Left ventricle myocardium inferior (tissue), 1 donor: ENCODE measurements around the gene TRAF1. TPM values are rescaled to one million over a fixed set of nuclear protein-coding genes. Genes with fewer than 3 reads are reported as not detected.
"Not testable (repeated sequence)": the region's sequence is repeated elsewhere in the genome, so short reads cannot be mapped to it uniquely, and the experiment has no call there.

Experiments
- DNase-seq: peaks from one replicate; pipeline ENCODE4 v3.0.0-alpha.2; 2020
- H3K27ac ChIP-seq: fragments of 200-600 bp; replicated peaks from 2 replicates; pipeline ENCODE4 v1.8.0; 2021
- H3K27me3 ChIP-seq: fragments of 200-600 bp; 2 replicates; pipeline ENCODE4 v1.8.0; 2021; ENCODE audit warnings: low read depth
- H3K36me3 ChIP-seq: fragments of 200-600 bp; 2 replicates; pipeline ENCODE4 v1.8.0; 2021
- H3K4me1 ChIP-seq: fragments of 200-600 bp; 2 replicates; pipeline ENCODE4 v1.8.0; 2021
- H3K4me3 ChIP-seq: fragments of 200-600 bp; 2 replicates; pipeline ENCODE4 v1.8.0; 2021; ENCODE audit warnings: mild to moderate bottlenecking, moderate library complexity
- H3K9me3 ChIP-seq: fragments of 200-600 bp; replicated peaks from 2 replicates; pipeline ENCODE4 v1.8.0; 2021
- CTCF ChIP-seq: fragments of 200-600 bp; IDR thresholded peaks from 2 replicates; pipeline ENCODE4 v1.8.0; 2021; ENCODE audit warnings: antibody characterized with exemption, mild to moderate bottlenecking, borderline replicate concordance
- intact Hi-C: fragments of 100-400 bp; cut with micrococcal nuclease; formaldehyde crosslinking; loops from one replicate; pipeline ENCODE4 v1.11.0; 2022
- long read RNA-seq: library from polyadenylated mRNA; unstranded; transcript quantifications from one replicate; pipeline ENCODE4 v2.0.0, GENCODE V29; 2021
- total RNA-seq: library from RNA; stranded (reverse); fragmentation: NEBNext Ultra II Directional; extraction: Animal tissue kit (Norgen Biotek cat#: 25700); gene quantifications from one replicate; pipeline ENCODE4 v1.2.1, GENCODE V29; 2021
- donor health status: DM: no; HTN: yes; CAD: no; lungs with severe emphysema.

The TRAF1 gene
- total RNA-seq: 2.6 TPM
- long read RNA-seq, full-length matches to known transcripts: 4 of 6 reads
- long read RNA-seq, partial matches to known transcripts: 0 of 6 reads
- long read RNA-seq, other reads (novel, unspliced or antisense): 2 of 6 reads

DNA sequence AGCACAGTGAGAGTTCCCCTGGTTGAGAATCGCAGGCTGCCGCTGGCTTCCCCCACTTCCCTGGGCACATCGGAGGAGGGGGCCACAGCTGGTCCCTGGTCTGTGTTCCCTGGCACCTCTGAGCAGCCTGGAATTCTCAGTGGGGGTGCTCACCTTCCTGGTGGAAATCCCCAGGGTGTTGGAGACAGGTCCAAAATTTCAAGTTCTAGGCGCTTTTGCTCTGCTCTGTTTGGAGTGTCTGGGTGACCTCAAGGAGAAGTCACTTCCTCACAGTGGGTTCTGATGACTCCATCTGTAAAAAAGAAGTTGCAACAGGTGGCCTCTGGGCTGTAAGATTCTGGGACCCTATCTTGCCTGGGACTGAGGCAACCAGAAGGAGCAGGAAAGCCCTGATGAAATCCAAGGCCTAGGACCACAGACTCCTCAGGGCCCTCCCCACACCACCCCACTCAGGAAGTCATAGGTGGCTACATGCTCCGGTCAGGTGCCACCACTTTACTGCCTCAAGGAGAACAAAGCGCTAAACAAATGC, at the start of gene TRAF1:
TRAF1 (minus strand) TSS at position 400 of the 532 bp plus-strand sequence. CDS start 721 bp downstream, outside the sequence.
- Histone ChIP-seq H3K4me1 (peaks cover 41% of the 10 kb centered on the region), H3K4me3 (no peak within 1 kb of the TSS), H3K27me3 (no peaks in the 10 kb centered on the region), H3K36me3 (no peaks in the 10 kb centered on the region), H3K9me3 (no peaks in the 10 kb centered on the region), H3K27ac (peak within 1 kb of the TSS; percentile 92)
- intact Hi-C loops: loop anchor here (10.0 kb wide), 1 partner anchor 52 kb away; the partner anchor contains the start of gene PHF19
- TF ChIP-seq CTCF: no peak
- DNase-seq: no peak

- H3K4me1 ChIP-seq: no peaks in the 10 kb centered on the region
- no peak for TF ChIP-seq CTCF
- no peak overlapping the region for H3K27ac ChIP-seq
- no peak for DNase-seq
- no peaks in the 10 kb centered on the region for H3K36me3 ChIP-seq
- H3K4me3 ChIP-seq: no peak overlapping the region
- H3K27me3 ChIP-seq: no peaks in the 10 kb centered on the region
- no peaks in the 10 kb centered on the region for H3K9me3 ChIP-seq
- intact Hi-C loops: no loop called here
These were observed 48.3 kb upstream of the TRAF1 start for GRCh38 chr9:120974921-120975320.

GRCh38 chr9:120974181-120974580, 47.6 kb upstream of the TRAF1 start:
- no peak for DNase-seq
- Histone ChIP-seq H3K4me1 (no peaks in the 10 kb centered on the region), H3K4me3 (no peak overlapping the region), H3K27ac (no peak overlapping the region), H3K27me3 (no peaks in the 10 kb centered on the region), H3K9me3 (no peaks in the 10 kb centered on the region), H3K36me3 (no peaks in the 10 kb centered on the region)
- intact Hi-C loops: no loop called here
- no peak for TF ChIP-seq CTCF

DNA sequence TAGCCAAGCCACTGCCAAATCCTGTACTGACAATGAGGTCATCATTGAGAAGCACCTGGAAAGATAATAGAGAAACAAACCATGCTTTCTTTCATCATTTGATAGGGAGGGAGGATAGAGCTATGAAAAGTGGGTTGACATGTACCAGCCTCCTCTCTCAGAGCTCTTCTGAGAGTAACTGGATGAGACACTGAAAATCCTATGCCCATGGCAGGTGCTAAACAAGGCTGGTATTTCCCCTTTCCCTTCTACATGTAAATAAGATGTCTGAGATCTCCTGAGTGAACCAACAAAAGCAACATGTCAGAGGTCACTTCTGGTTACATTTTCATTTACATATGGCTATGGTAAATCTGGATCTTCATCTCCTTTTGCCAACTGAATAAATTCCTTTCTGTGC, 45.3 kb upstream of the TRAF1 start:
- Histone ChIP-seq H3K27ac (no peak overlapping the region), H3K36me3 (no peaks in the 10 kb centered on the region), H3K27me3 (no peaks in the 10 kb centered on the region), H3K4me3 (no peak overlapping the region), H3K9me3 (no peaks in the 10 kb centered on the region), H3K4me1 (no peaks in the 10 kb centered on the region)
- DNase-seq: no peak
- intact Hi-C loops: no loop called here
- TF ChIP-seq CTCF: no peak

GRCh38 chr9:120971471-120971870, 44.9 kb upstream of the TRAF1 start:
- H3K4me1 ChIP-seq, H3K27me3 ChIP-seq, intact Hi-C loops, H3K4me3 ChIP-seq, DNase-seq, H3K9me3 ChIP-seq, H3K27ac ChIP-seq, H3K36me3 ChIP-seq: not testable (repeated sequence)

DNA sequence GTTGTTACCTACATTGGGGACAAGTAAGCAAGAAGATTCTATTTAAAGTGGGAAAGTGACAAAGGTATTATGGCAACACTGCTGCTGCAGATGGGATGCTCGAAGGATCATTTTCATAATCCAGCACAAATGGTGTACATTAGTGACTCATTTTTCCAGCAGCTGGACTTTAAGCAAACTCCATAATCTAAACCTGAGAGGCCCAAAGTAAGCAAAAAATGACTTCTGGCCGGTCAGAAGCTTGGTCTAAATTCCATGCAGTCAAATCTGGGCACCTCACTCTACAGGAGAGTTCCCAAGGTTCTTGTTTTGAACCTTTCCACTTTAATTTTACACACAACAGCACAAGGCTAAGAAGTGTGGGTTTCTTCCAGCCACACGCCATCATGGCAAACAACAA, 43.6 kb upstream of the TRAF1 start:
- no peak for DNase-seq
- Histone ChIP-seq H3K27ac (no peak overlapping the region), H3K4me1 (no peaks in the 10 kb centered on the region), H3K27me3 (no peaks in the 10 kb centered on the region), H3K9me3 (no peaks in the 10 kb centered on the region), H3K36me3 (no peaks in the 10 kb centered on the region), H3K4me3 (no peak overlapping the region)
- intact Hi-C loops: no loop called here
- TF ChIP-seq CTCF: no peak
